Dendritic cell treated with granulocyte-macrophage colony-stimulating factor and Interleukin-4, amounts not matched to agents 40 ng/mL and 50 ng/mL, for 4 days (primary cell): Measurements from ENCODE around the gene PGLYRP2.

Experiments
- H3K27ac Mint-ChIP-seq: one replicate; pipeline ENCODE4 v1.8.0; 2022; ENCODE audit warnings: mild to moderate bottlenecking, mixed read lengths
- H3K27me3 Mint-ChIP-seq: one replicate; pipeline ENCODE4 v1.8.0; 2022; ENCODE audit warnings: mild to moderate bottlenecking, mixed read lengths
- H3K36me3 Mint-ChIP-seq: one replicate; pipeline ENCODE4 v1.8.0; 2022; ENCODE audit warnings: low read depth, mixed read lengths
- H3K4me1 Mint-ChIP-seq: one replicate; pipeline ENCODE4 v1.8.0; 2022; ENCODE audit warnings: low read depth, mixed read lengths
- H3K4me3 Mint-ChIP-seq: one replicate; pipeline ENCODE4 v1.8.0; 2022; ENCODE audit warnings: mild to moderate bottlenecking, moderate library complexity, mixed read lengths
- H3K9me3 Mint-ChIP-seq: one replicate; pipeline ENCODE4 v1.8.0; 2022; ENCODE audit warnings: mixed read lengths
- intact Hi-C: fragments of 100-400 bp; cut with micrococcal nuclease; formaldehyde crosslinking; loops from one replicate; pipeline ENCODE4 v1.15.0; 2022

PGLYRP2 gene

GRCh38 chr19:15433519-15434069 lies 45.7 kb downstream of the PGLYRP2 start:
- Mint-ChIP-seq H3K27me3 (no peaks in the 10 kb centered on the region), H3K36me3 (peaks cover 38% of the 10 kb centered on the region), H3K9me3 (no peaks in the 10 kb centered on the region), H3K4me1 (peaks cover 32% of the 10 kb centered on the region), H3K27ac (peak overlapping the region; percentile 92), H3K4me3 (peak overlapping the region; percentile 86)
- intact Hi-C loops = loop anchor here (2.0 kb wide), 1 partner anchor 15 kb away; the partner anchor contains the start of gene AKAP8L

GRCh38 chr19:15432629-15433518 lies 46.4 kb downstream of the PGLYRP2 start:
- Mint-ChIP-seq H3K4me1 (peaks cover 32% of the 10 kb centered on the region), H3K27me3 (no peaks in the 10 kb centered on the region), H3K27ac (peak overlapping the region; percentile 92), H3K4me3 (peak overlapping the region; percentile 86), H3K36me3 (peaks cover 46% of the 10 kb centered on the region), H3K9me3 (no peaks in the 10 kb centered on the region)
- intact Hi-C loops = loop anchor here (1.0 to 2.0 kb wide), 2 partner anchors 14 to 17 kb away; partner anchors contain the start of gene AKAP8L

- peak overlapping the region; percentile 85 for H3K4me3 Mint-ChIP-seq
- intact Hi-C loops = loop anchor here (1.0 to 2.0 kb wide), 2 partner anchors 13 to 18 kb away; partner anchors contain the start of gene AKAP8L
- H3K27me3 Mint-ChIP-seq = no peaks in the 10 kb centered on the region
- peaks cover 32% of the 10 kb centered on the region for H3K4me1 Mint-ChIP-seq
- peak overlapping the region; percentile 87 for H3K27ac Mint-ChIP-seq
- H3K9me3 Mint-ChIP-seq = no peaks in the 10 kb centered on the region
- peaks cover 54% of the 10 kb centered on the region for H3K36me3 Mint-ChIP-seq
Measured at GRCh38 chr19:15432018-15432494, 47.2 kb downstream of the PGLYRP2 start.

GRCh38 chr19:15431396-15432017 lies 47.8 kb downstream of the PGLYRP2 start:
- Mint-ChIP-seq H3K9me3 (no peaks in the 10 kb centered on the region), H3K36me3 (peaks cover 59% of the 10 kb centered on the region), H3K4me1 (peaks cover 32% of the 10 kb centered on the region), H3K4me3 (peak overlapping the region; percentile 85), H3K27ac (peak overlapping the region; percentile 87), H3K27me3 (no peaks in the 10 kb centered on the region)
- intact Hi-C loops = loop anchor here (1.0 to 2.0 kb wide), 2 partner anchors 13 to 19 kb away; partner anchors contain the start of gene AKAP8L

GRCh38 chr19:15430526-15431120 lies 48.7 kb downstream of the PGLYRP2 start:
- Mint-ChIP-seq H3K4me3 (no peak overlapping the region), H3K27ac (peak overlapping the region; percentile 87), H3K4me1 (peaks cover 32% of the 10 kb centered on the region), H3K27me3 (no peaks in the 10 kb centered on the region), H3K36me3 (peaks cover 68% of the 10 kb centered on the region), H3K9me3 (no peaks in the 10 kb centered on the region)
- intact Hi-C loops = no loop called here

GRCh38 chr19:15429825-15430467 lies 49.4 kb downstream of the PGLYRP2 start:
- peaks cover 32% of the 10 kb centered on the region for H3K4me1 Mint-ChIP-seq
- H3K27me3 Mint-ChIP-seq = no peaks in the 10 kb centered on the region
- peaks cover 75% of the 10 kb centered on the region for H3K36me3 Mint-ChIP-seq
- H3K27ac Mint-ChIP-seq = peak overlapping the region; percentile 87
- intact Hi-C loops = no loop called here
- no peaks in the 10 kb centered on the region for H3K9me3 Mint-ChIP-seq
- no peak overlapping the region for H3K4me3 Mint-ChIP-seq

- no peaks in the 10 kb centered on the region for H3K9me3 Mint-ChIP-seq
- intact Hi-C loops = no loop called here
- H3K4me1 Mint-ChIP-seq = peaks cover 32% of the 10 kb centered on the region
- no peaks in the 10 kb centered on the region for H3K27me3 Mint-ChIP-seq
- H3K4me3 Mint-ChIP-seq = no peak overlapping the region
- no peak overlapping the region for H3K27ac Mint-ChIP-seq
- peaks cover 82% of the 10 kb centered on the region for H3K36me3 Mint-ChIP-seq
Measured at GRCh38 chr19:15428956-15429824, 50.1 kb downstream of the PGLYRP2 start.

- peaks cover 7% of the 10 kb centered on the region for H3K9me3 Mint-ChIP-seq
Measured at GRCh38 chr19:15427991-15428471, 51.3 kb downstream of the PGLYRP2 start.

GRCh38 chr19:15427350-15427700 lies 52.0 kb downstream of the PGLYRP2 start:
- H3K27ac Mint-ChIP-seq = no peak overlapping the region
- peaks cover 94% of the 10 kb centered on the region for H3K36me3 Mint-ChIP-seq

More at GRCh38 chr19:15427991-15428471, 51.3 kb downstream of the PGLYRP2 start:
- no peaks in the 10 kb centered on the region for H3K27me3 Mint-ChIP-seq
- H3K36me3 Mint-ChIP-seq = peaks cover 91% of the 10 kb centered on the region
- H3K27ac Mint-ChIP-seq = no peak overlapping the region
- intact Hi-C loops = no loop called here
- H3K4me3 Mint-ChIP-seq = no peak overlapping the region
- peaks cover 25% of the 10 kb centered on the region for H3K4me1 Mint-ChIP-seq

GRCh38 chr19:15426485-15427349 lies 52.6 kb downstream of the PGLYRP2 start:
- peaks cover 94% of the 10 kb centered on the region for H3K36me3 Mint-ChIP-seq
- peaks cover 7% of the 10 kb centered on the region for H3K9me3 Mint-ChIP-seq
- peaks cover 19% of the 10 kb centered on the region for H3K4me1 Mint-ChIP-seq
- H3K27ac Mint-ChIP-seq = no peak overlapping the region
- no peaks in the 10 kb centered on the region for H3K27me3 Mint-ChIP-seq
- intact Hi-C loops = no loop called here
- no peak overlapping the region for H3K4me3 Mint-ChIP-seq

More at GRCh38 chr19:15427350-15427700, 52.0 kb downstream of the PGLYRP2 start:
- Mint-ChIP-seq H3K9me3 (peaks cover 7% of the 10 kb centered on the region), H3K4me1 (peaks cover 22% of the 10 kb centered on the region), H3K27me3 (no peaks in the 10 kb centered on the region), H3K4me3 (no peak overlapping the region)
- intact Hi-C loops = no loop called here

- Mint-ChIP-seq H3K27me3 (no peaks in the 10 kb centered on the region), H3K27ac (no peak overlapping the region)
Measured at GRCh38 chr19:15425321-15425950, 53.9 kb downstream of the PGLYRP2 start.

More at GRCh38 chr19:15425321-15425950, 53.9 kb downstream of the PGLYRP2 start:
- Mint-ChIP-seq H3K9me3 (peaks cover 7% of the 10 kb centered on the region), H3K4me3 (no peak overlapping the region), H3K36me3 (peaks cover 93% of the 10 kb centered on the region), H3K4me1 (peaks cover 6% of the 10 kb centered on the region)
- intact Hi-C loops = no loop called here
